Cardiac fibroblast (primary cell): ENCODE measurements around the gene PRKCA.

ENCODE experiments used
- DNase-seq, 2 donors: peaks; one replicate each; pipeline versions ENCODE4 v3.0.0 to v3.0.0-alpha.2; 2010; ENCODE audit warnings: low read depth in 2 of 2
- H3K4me3 ChIP-seq, 2 donors: replicated peaks in 1 of 2; 1 replicate in 1 of 2; 2 replicates in 1 of 2; pipeline ENCODE4 v1.5.1; 2011; ENCODE audit warnings: low read depth in 2 of 2, low read length in 2 of 2, mild to moderate bottlenecking in 2 of 2, moderate library complexity in 1 of 2
- TF ChIP-seq, protein P1 (sequence below): IDR thresholded peaks from one replicate; pipeline ENCODE4 v1.5.1; 2011; ENCODE audit warnings: low read depth, mild to moderate bottlenecking, low read length, inconsistent platforms

Gene PRKCA

GRCh38 chr17:66432411-66432957 is 130.1 kb downstream of the PRKCA start:
- no peak for DNase-seq
- TF ChIP-seq, protein P1, sequence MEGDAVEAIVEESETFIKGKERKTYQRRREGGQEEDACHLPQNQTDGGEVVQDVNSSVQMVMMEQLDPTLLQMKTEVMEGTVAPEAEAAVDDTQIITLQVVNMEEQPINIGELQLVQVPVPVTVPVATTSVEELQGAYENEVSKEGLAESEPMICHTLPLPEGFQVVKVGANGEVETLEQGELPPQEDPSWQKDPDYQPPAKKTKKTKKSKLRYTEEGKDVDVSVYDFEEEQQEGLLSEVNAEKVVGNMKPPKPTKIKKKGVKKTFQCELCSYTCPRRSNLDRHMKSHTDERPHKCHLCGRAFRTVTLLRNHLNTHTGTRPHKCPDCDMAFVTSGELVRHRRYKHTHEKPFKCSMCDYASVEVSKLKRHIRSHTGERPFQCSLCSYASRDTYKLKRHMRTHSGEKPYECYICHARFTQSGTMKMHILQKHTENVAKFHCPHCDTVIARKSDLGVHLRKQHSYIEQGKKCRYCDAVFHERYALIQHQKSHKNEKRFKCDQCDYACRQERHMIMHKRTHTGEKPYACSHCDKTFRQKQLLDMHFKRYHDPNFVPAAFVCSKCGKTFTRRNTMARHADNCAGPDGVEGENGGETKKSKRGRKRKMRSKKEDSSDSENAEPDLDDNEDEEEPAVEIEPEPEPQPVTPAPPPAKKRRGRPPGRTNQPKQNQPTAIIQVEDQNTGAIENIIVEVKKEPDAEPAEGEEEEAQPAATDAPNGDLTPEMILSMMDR = no peak
- peak overlapping the region in 1 of 2 donors; percentile 1 for H3K4me3 ChIP-seq

GRCh38 chr17:66432996-66433551 is 130.7 kb downstream of the PRKCA start:
- DNase-seq = peak; percentile 28 to 46
- H3K4me3 ChIP-seq = no peak overlapping the region
- TF ChIP-seq, protein P1 = no peak

- TF ChIP-seq, protein P1 = no peak
These were observed 132.8 kb downstream of the PRKCA start for GRCh38 chr17:66435182-66435581.

DNA sequence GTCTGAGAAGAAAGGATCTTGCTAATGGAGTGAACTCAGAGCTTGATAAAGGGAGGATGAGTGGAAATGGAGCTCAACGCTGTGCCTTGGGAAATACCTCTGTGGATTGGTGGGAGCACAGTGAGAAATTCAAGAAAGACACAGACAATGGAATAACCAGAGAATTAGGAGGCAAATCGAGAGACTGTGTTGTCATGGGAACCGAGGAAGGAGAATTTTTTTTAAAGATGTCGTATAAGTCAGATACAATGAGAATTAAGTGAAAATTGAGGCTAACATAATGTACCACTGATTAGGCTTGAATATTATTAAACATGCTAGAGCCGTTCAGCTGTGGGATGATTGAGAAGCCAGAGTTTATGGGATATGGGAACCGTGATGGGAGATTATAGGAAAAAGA is 134.2 kb downstream of the PRKCA start:
- TF ChIP-seq, protein P1 = no peak
- H3K4me3 ChIP-seq = no peak overlapping the region
- no peak for DNase-seq

More at GRCh38 chr17:66435182-66435581, 132.8 kb downstream of the PRKCA start:
- H3K4me3 ChIP-seq = no peak overlapping the region
- no peak for DNase-seq

GRCh38 chr17:66437476-66438026 is 135.1 kb downstream of the PRKCA start:
- peak; percentile 25 to 44 for DNase-seq
- TF ChIP-seq, protein P1 = no peak
- no peak overlapping the region for H3K4me3 ChIP-seq

DNA sequence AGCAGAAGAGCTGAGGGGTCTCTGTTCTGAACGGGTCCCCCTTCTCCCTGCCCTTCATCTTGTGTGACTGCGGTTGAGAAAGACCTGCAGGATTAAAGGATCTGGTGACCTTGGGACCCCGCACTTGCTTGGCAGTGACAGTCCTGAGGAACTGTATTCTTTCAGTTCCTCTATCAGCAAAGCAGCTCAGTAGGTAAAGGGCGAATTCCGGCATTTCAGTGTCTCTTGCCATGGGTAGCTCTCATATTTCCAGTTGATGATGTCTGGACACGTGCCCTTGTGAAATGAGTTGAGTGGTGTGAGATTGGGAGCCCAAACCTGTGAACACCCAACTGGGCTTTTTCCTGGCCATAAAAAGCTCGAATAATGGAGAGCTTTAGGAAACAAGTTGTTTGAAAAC is 135.7 kb downstream of the PRKCA start:
- TF ChIP-seq, protein P1 = no peak
- no peak overlapping the region for H3K4me3 ChIP-seq
- DNase-seq = no peak
